H4 (cell line): ENCODE data around the gene CDV3. TPM values are rescaled to one million over a fixed set of nuclear protein-coding genes. Genes with fewer than 3 reads are reported as not detected.
A peak's percentile ranks its signal among the peaks of the same experiment; 100 is the strongest.
"Not testable (repeated sequence)": the region's sequence is repeated elsewhere in the genome, so short reads cannot be mapped to it uniquely, and the experiment has no call there.

Experiments used
- DNase-seq: peaks from one replicate; pipeline ENCODE4 v3.0.0-alpha.2; 2015; ENCODE audit warnings: low spot score
- total RNA-seq: library from RNA; depleted of rRNA; stranded (reverse); fragments of >200 nt; shearing (Covaris generic); gene quantifications from 2 replicates; pipeline ENCODE4 v1.2.3, GENCODE V29; 2014; rRNA removed

Gene CDV3
- total RNA-seq: 73.0 and 114 TPM in 2 replicates

- DNase-seq: no peak
These were observed at the start of gene CDV3 for GRCh38 chr3:133573629-133574194. Gene CDV3, plus strand, starts transcription at chr3:133573686. Its CDS starts 359 bp downstream, at chr3:133574045.

- DNase-seq: not testable (repeated sequence)
These were observed 49.7 kb upstream of the CDV3 start for GRCh38 chr3:133523758-133524157.

- no peak for DNase-seq
These were observed 48.1 kb upstream of the CDV3 start for GRCh38 chr3:133525435-133525834.

- DNase-seq: no peak
These were observed 46.3 kb upstream of the CDV3 start for GRCh38 chr3:133527081-133527715.

GRCh38 chr3:133529809-133530208 lies 43.7 kb upstream of the CDV3 start:
- no peak for DNase-seq

- DNase-seq: no peak
These were observed 41.5 kb upstream of the CDV3 start for GRCh38 chr3:133531981-133532380.

GRCh38 chr3:133532951-133533350 lies 40.5 kb upstream of the CDV3 start:
- no peak for DNase-seq

- DNase-seq: peak; percentile 94
These were observed 37.3 kb upstream of the CDV3 start for GRCh38 chr3:133535971-133536881.

GRCh38 chr3:133537131-133537530 lies 36.4 kb upstream of the CDV3 start:
- not testable (repeated sequence) for DNase-seq

GRCh38 chr3:133538154-133538553 lies 35.3 kb upstream of the CDV3 start:
- DNase-seq: no peak

GRCh38 chr3:133540896-133541674 lies 32.4 kb upstream of the CDV3 start:
- peak; percentile 79 for DNase-seq

GRCh38 chr3:133542871-133543270 lies 30.6 kb upstream of the CDV3 start:
- no peak for DNase-seq

GRCh38 chr3:133544983-133545382 lies 28.5 kb upstream of the CDV3 start:
- DNase-seq: not testable (repeated sequence)

GRCh38 chr3:133547432-133548041 lies 25.9 kb upstream of the CDV3 start:
- DNase-seq: no peak

- DNase-seq: no peak
These were observed 25.4 kb upstream of the CDV3 start for GRCh38 chr3:133548090-133548489.

- DNase-seq: no peak
These were observed 23.9 kb upstream of the CDV3 start for GRCh38 chr3:133549565-133549964.

- DNase-seq: not testable (repeated sequence)
These were observed 21.9 kb upstream of the CDV3 start for GRCh38 chr3:133551589-133551988.

GRCh38 chr3:133561679-133562078 lies 11.8 kb upstream of the CDV3 start:
- no peak for DNase-seq

- no peak for DNase-seq
These were observed 11.1 kb upstream of the CDV3 start for GRCh38 chr3:133562376-133562775.

GRCh38 chr3:133563186-133563591 lies 10.3 kb upstream of the CDV3 start:
- peak; percentile 69 for DNase-seq

- DNase-seq: no peak
These were observed 9.7 kb upstream of the CDV3 start for GRCh38 chr3:133563816-133564215.
